HG03354 (cell line): ENCODE data around the gene IER5L.

Experiments used
- ATAC-seq: cut with Tn5 transposase; IDR thresholded peaks from one replicate; pipeline ENCODE4 v1.9.1; 2021; ENCODE audit warnings: mild to moderate bottlenecking; ENCODE audit not compliant: unreplicated experiment, poor library complexity, severe bottlenecking

Gene IER5L

DNA sequence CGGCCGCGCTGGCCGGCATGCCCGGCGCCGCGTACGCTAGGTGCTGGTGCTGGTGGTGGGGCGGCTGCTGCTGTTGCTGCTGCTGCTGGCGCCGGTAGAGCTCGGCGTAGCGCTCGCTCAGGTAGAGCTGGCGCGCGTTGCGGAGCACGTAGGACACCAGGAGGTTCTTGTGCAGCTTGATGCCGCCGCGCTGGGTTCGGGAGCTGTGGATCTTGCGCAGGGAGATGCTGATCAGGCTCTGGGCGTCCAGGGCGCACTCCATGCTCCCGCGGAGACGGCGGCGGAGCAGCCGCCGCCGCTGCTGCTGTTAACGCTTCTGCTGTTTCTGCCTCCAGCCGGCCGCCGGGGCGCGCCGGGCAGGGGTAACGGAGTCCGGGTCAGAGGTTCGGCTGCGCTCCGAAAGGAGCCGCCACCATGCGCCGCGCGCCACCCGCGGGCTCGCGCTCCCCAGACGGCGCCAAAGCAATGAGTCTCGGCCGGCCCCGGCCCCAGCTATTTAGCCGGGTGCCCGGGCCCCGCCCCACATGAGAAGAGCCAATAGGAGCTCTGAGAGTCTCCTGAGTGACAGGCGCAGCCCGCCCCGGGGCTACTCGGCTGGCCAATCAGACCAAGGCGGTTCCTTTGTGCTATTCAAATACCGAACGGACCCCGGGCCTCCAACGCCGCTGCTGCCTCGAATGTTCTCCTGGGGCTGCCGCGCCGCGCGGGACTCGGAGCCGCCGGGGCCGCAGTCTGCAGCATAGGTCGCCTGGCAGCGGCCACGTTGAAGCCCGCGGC lies at the start of gene IER5L:
IER5L (minus strand) TSS at position 471 of the 777 bp plus-strand sequence; CDS start at position 262, 209 bp downstream.
- peak; percentile 87 for ATAC-seq

DNA sequence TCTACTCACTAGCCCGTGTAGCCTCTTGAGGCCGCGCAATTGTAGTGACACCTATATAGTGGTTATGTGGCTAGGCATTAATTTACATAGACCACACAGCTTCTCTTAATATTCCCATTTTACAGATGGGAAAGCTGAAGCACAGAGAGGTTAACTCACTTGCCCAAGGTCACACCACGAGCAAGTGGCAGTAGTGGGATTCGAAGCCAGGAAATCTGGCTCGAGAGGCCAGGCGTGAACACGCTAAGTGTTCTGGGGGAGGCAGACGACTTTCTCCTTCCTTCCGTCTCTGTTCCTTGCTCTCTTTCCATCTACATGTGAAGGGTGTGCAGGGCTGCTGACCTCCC lies 49.8 kb upstream of the IER5L start:
- ATAC-seq, result no peak

DNA sequence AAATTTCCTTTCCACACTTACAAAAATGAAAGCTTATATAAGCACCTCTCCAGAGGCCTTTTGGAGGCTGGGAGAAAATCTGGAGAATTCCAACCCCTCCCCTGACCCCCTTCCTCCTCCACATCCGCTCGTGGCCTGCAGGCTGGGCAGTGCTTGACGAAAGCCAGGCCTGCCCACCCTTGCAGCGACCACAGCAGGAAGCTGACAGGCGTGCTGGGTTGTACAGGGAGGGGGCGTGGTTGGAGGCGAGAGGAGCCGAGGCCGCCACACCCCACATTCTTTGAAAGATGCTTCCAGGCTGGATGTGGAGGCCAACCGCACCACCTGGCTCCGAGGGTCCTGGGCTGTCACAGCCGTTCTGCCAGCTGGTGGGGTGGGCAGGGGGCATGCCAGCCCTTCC lies 47.8 kb upstream of the IER5L start:
- no peak for ATAC-seq

DNA sequence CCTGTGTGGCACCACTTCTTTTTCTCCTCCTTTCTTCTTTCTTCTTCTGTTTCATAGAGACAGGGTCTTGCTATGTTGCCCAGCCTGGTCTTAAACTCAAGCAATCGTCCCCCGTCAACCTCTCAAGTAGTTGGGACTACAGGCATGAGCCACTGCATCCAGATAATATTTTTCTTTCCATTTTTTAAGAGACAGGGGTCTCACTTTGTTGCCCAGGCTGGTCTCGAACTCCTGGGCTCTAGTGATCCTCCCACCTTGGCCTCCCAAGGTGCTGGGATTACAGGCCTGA lies 47.4 kb upstream of the IER5L start:
- ATAC-seq, result no peak

DNA sequence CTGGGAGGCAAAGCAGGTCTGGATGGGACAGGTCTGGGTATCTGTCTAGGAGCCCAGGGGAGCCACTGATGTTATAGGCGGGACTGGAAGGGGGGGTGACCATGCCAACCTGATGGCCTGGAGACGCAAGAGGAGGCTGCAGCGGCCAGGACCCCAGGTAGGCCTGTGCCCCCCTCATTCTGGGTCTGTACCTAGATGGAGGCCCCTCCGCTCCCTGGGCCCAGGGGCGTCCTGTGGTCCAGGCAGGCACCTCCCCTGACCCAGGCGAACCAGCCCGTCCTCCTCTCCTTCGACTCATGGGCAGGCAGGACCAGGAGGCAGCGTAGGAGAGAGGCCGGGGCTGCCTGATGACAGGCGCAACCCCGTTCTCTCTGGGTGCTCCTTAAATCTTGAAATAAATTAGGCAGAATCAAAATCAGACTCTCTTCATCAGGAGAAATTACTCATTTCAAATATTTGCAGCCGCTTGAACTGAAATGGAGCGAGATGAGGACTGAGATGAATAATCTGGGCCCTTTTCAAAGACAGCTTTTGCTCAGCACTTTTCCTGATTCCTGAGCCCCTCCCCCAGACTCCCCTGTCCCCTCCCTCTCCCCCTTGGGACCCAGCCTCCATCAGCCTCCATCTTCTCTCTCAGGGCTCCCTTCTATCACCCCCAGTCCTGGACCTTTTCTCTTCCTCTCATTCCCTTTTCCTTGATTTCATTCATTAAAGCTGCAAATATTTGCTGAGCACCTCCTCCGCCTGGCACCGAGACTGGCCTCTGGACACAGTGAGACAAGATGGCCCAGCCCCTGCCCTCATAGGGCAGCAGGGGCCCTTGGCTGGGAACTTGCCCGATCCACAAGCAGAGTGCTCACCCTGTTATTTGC lies 46.8 kb upstream of the IER5L start:
- no peak for ATAC-seq

DNA sequence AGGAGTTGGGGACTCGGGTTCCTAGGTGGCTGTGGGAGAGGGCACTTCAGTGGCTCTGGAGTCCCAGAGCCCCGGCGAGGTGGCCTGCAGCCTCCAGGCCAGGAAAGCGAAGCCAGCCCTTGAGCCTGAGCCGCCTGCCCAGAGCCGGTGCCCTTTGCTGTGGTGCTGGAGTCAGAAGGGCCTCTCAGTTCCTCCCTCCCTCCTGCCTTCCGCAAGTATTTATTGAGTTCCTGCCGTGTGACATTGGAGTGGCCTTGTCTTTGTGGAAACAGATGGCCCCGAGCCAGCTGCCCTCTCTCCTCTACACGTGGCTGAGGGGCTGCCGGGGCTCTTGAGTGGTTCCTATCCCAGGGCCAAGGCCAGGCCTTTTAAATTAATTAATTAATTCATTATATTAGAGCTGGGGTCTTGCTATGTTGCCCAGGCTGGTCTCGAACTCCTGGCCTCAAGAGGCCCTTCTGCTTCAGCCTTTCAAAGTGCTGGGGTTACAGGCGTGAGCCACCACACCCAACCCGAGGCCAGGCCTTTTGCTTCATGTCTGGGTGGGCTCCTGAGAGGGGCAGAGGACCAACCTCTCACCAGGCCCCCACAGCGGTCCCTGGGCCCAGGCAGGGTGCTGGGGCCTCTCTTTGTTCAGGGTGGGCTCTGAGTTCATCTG lies 45.6 kb upstream of the IER5L start:
- no peak for ATAC-seq

DNA sequence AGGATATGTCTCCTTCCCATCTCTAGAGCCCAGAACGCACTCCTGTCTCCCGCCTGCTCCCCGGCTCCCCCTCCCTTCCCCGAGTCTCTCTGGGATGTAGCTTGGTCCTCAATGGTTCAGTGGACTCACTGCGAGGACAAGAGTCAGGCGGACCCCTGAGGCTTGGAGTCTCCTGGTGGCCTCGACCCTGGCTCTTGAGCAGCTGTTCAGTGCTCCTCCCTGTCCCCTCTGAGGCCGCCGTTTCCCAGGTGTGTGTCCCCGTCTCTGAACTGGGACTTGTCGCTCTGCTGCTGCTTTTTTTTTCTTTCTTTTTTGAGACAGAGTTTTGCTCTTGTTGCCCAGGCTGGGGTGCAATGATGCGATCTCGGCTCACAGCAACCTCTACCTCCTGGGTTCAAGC lies 44.8 kb upstream of the IER5L start:
- no peak for ATAC-seq

DNA sequence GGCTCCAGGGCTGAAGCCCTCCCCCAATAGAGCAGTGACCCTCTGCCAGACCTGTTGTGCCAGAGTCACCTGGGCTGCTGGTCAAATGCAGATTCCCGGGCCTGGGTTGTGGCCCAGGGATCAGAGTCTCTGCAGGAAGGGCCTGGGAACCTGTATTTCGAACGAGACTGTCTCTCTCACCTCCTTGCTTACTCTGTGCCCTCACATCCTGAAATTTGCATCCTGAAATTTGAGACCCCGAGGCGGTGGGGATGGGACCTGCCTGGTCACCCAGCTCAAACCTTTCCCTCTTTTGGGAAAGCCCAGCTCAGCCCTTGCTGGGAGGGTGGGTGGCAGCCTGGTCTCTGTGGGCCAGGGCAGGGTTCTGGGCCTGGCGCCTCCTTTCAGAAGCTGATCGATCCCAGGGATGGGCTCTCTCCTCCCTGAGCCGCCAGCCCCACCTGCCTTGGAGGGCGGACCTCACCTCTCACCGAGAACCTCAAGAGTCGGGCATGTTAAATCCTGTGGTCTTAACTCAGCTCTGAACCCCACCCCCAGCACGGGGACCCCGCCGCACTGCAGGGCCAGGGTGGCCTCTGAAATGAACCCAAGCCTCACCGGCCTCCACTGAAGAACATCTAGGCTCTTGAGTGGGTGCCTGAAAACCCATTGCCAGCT lies 44.0 kb upstream of the IER5L start:
- no peak for ATAC-seq

DNA sequence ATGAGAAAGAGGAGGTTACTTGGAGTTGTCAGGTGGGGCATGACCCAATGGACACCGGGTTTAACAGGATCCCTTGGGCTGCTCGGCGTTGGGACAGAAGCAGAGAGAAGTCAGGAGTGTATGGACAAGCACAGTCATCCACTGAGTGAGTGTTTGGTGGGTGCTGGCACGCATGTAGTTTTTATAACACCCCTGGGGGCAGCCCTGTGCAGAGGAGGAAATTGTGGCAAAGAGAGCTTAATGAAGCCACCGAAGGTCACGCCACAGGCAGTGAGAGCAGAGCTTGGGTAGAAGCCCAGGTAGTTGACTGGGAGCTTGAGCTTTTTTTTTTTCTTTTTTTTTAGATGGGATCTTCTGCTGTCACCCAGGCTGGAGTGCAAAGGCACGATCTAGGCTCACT lies 43.2 kb upstream of the IER5L start:
- no peak for ATAC-seq

DNA sequence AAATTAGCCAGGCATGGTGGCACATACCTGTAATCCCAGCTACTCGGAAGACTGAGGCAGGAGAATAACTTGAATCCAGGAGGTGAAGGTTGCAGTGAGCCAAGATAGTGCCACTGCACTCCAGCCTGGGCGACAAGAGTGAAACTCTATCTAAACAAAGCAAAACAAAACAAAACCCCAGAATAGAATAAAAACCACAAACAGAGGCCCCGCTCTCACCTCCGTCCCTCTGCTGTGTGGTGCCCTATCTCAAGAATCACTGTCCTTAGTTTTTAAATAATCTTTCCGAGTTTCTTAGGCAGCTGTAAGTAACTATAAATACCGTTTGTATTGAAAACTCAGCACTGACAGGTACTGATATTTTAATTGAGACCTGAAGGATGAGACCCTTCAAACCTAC lies 42.7 kb upstream of the IER5L start:
- no peak for ATAC-seq

DNA sequence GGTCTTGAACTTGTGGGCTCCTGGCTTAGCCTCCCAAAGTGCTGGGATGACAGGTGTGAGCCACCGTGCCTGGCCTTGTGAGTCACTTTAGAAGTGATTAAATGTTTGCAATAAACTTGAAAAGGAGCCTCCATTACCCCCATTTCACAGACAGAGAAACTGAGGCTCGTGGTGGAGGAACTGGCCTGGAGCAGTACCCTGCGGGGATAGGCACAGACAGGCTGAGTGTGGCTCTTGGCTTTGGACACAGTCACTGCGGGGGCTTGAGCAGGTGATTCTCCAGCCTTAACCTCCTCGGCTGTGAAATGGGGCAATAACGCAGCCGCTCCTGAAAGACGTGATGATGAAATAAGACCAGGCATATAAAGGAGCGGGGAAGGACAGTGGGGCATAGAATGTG lies 40.9 kb upstream of the IER5L start:
- ATAC-seq, result no peak

DNA sequence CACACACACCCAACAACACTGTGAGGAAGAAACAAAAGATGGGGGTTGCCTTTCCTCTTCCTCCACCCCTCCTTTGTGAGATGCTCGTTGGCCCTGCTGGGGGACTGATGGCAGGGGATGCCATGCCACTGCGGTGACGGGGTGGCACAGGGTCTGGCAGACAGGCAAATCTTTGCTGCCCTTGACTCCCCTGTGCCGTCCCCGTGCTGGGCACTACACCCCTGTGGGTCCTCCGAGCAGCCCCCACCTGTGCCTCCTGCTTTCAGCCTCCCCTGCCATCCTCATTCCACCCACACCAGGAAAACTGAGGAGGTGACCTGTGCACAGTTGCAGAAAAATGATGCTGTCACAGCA lies 40.2 kb upstream of the IER5L start:
- ATAC-seq, result no peak

DNA sequence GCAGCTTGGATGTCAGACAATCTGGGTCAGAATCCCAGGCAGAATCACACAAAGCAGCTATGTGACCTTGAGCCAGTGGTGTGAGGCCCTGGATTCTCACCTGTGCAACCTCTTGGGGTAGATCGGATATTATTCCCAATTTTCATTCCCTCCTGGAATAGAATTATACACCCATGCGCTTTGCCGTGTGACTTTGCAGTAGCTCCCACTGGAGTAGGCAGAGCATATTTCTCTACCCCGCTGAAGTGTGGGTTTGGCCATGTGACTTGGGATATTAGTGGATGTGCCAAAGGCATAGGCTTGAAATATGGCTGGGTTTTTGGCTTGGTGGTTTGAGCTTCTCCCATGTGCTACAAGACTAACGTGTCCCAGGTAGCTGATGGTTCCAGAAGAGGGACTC lies 35.5 kb upstream of the IER5L start:
- no peak for ATAC-seq

DNA sequence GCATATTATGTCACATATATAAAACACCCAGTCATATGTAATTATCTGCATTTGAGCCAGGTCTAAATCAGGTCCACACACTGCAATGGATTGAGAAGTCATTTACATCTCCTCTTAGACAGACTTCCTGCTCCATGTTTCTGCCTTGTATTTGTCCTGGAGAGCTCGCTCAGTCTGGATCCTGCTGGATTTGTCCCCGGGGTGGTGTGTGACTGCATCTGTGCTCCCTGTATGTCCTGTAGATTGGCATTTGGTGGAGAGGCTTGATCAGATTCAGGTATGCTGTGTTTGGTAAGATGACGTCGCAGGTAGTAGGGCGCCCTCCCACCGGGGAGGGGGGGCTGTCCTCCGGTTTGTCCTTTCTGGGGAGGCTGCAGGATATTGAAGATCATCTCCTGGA lies 33.6 kb upstream of the IER5L start:
- no peak for ATAC-seq

DNA sequence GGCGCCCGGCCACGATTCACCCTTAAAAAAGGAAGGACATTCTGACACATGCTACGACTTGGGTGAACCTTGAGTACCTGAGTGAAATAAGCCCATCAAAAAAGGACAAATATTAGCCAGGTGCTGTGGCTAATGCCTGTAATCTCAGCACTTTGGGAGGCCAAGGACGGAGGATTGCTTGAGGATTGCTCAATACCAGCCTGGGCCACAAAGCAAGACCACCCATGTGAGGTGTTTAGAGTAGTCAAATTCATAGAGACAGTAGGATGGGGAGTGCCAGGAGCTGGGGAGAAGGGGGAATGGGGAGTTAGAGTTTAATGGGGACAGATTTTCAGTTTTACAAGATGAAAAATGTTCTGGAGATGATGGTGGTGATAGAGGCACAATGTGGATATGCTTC lies 32.1 kb upstream of the IER5L start:
- ATAC-seq, result no peak

DNA sequence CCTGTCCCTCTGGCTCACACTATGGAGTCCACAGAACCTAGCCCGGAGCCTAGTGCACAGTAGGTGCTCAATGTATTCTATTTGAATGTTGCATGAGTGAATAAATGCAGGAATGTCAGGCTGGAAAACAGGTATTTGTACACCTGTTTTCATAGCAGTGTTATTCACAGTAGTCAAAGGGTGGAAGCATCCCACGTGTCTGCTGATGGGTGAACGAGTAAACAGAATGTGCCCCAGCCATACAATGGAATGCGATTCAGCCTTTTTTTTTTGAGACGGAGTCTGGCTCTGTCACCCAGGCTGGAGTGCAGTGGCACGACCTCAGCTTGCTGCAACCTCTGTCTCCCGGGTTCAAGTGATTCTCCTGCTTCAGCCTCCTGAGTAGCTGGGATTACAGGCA lies 31.5 kb upstream of the IER5L start:
- no peak for ATAC-seq

DNA sequence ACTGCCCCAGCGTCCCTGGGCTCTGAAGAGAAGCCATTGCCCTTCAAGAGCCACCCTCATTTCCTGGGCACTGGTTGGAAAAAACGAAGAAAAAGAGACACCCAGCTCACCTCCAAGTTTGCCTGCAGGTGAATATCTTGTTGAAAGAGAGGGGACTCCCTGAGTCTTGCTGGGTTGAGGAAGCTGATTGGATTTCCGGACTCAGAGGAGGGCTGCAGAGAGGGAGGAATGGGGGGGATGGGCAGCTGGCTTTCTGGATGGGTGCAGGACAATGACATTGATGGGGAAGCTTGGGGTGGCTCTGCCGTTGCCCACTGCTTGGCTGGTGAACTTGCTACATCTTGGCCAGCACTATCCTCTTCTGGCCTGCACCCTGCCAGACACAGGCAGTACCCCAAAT lies 31.0 kb upstream of the IER5L start:
- ATAC-seq, result no peak

DNA sequence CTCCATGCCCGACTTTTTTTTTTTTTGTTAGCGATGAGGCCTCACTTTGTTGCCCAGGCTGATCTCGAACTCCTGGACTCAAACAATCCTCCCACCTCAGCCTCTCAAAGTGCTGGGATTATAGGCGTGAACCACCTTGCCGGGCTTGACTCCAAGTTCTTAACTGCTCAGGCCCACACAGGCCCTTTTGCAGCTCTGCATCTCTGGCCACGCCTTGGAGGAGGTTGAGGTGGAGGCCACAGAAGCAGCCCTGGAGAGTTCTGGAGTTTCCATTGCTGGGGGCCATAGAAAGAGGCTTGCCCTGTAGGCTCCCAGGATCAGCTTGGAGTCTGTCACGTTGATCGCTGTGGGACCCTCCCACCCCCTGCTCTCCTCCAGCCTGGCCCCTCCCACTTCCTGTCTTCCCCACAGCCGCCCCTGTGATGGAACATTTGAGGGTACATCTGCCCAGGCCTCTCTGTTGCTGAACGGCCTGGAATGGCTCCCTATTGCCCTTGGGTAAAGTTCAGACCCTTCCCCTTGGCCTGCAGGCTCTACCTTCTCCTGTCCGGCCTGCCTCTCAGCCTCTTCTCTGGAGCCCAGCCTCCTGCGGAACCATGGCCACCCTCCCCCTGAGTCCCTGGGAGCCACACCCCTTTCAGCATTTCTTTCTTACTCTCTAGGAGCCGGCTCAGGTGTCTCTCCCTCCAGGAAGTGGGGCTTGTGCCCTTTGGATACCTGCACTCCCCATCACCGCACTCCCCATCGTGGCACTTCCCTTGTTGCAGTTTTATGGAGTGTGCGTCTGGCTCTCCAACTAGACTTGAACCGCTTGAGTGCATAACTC lies 30.4 kb upstream of the IER5L start:
- ATAC-seq, result no peak

DNA sequence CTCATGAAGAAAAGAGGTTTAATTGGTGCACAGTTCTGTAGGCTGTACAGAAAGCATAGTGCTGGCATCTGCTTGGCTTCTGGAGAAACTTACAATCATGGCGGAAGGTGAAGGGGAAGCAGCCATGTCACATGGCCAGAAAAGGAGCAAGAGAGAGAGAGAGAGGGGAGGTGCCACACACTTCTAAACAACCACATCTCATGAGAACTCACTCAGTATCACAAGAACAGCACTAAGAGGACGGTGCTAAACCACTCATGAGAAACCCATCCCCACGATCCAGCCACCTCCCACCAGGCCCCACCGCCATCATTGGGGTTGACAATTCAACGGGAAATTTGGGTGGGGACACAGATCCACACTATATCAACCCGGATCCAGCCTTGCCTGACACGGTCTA lies 28.8 kb upstream of the IER5L start:
- ATAC-seq, result no peak

DNA sequence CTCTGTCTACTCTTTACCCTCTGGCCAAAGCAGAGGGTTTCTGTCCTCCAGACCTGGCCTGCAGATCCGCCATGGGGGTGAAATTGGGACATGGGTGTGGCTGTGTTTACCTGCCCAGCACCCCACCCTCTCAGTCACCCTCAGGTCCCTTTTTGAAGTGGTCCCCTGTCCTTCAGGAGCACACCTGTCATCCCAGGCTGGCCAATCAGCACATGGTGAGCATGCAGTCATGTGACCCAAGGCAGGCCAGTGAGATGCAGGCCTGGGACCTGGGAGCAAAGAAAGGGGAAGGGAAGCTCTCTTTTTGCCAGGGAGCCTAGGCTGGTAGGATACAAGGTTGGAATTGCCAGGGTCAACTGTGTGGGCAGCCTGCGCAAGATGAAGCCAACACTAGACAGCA lies 28.3 kb upstream of the IER5L start:
- ATAC-seq, result no peak
